NCI-H460 (cell line): Measurements from ENCODE around the gene KITLG. TPM values are rescaled to one million over a fixed set of nuclear protein-coding genes. Genes with fewer than 3 reads are reported as not detected.

Experiments used
- small RNA-seq, 2 experiments: library from RNA; depleted of rRNA; stranded (forward); fragments of <200 nt; gene quantifications; one replicate each; pipeline ENCODE3, GENCODE V24; 2014
- total RNA-seq: library from RNA; depleted of rRNA; stranded (reverse); fragments of >200 nt; shearing (Covaris generic); gene quantifications from 2 replicates; pipeline ENCODE4 v1.2.3, GENCODE V29; 2014

KITLG gene
- total RNA-seq, 1 experiment from 2014 or later = 10.5 TPM

Small RNA genes within 50 kb of the gene (small RNA-seq; reads per million reads assigned to genes)
- 0.04 to 0.82 reads per million in 2 experiments for gene RNU1-117P
